SHP77 treated with DMSO at 0.1 percent for 48 hours (cell line): ENCODE results near the gene POSTN.
"Not testable (repeated sequence)": the region's sequence is repeated elsewhere in the genome, so short reads cannot be mapped to it uniquely, and the experiment has no call there.

Source experiments
- DNase-seq: peaks from one replicate; lab custom pipeline; 2025; lab: John Stamatoyannopoulos, UW

The POSTN gene

DNA sequence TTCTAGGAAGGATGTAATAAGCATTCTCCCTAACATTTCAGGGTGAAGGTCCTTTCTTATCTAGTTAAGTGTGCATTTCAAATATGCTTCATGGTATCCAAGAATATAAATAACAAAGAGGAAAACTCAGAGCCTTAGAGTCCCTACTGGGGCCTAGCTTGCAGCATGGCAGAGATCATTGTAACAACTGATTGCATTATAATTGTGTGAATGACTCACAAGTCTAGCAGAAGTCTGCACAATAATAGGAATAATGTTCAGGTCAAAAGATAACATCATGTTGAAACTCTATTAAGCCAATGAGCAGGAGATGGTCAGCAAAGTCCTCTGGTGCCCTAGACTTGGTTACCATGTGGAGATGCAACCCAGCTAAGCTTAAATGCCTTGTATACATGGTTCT, 3.4 kb downstream of the POSTN start:
- DNase-seq, result no peak

DNA sequence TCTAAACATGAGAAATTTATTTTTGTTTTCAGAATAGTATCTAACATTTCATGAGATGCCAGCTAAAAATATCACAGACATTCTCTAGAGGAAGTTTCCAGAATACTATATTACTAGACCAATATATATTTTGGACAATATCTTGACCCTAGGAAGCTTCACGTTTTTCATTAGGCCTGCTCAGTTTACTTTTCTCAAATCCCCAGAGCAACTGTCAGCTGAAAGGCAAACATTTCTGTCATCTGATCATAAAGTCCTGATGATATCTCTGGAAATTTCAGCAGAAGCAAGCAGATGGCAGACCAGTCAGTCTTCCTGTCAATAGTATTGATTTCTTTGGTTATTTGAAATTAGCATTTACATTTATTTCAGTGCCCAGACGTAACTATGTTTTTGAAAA, 4.0 kb downstream of the POSTN start:
- DNase-seq, result no peak

DNA sequence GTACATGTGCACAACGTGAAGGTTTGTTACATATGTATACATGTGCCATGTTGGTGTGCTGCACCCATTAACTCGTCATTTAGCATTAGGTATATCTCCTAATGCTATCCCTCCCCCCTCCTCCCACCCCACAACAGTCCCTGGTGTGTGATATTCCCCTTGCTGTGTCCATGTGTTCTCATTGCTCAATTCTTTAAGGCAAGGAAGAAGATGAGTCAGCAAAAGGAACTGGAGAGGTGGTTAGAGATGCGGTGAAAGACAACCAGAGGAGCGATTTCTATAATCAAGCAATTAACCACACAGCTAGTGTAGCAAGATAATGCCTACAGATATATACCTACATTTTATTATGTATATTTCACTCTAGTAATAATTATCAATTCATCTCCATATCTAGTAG, 9.2 kb downstream of the POSTN start:
- not testable (repeated sequence) for DNase-seq

DNA sequence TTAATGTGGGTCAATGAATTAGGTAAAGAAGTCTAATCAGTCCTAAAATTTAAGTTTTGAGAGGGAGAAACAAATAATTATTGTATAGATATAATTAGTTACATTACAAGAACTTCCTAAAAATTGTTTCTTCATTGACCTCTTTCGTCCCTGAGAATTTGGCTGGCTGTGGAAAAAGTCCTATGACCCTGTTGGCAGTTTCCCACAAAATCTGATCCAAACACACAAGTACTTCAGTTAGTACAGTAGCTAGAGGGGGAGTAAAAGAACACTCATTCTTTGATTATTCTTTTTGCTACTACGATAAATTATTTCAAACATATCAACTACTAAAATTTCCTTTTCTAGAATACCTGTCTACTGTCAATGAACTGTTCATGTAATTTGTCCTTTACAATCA, 11.3 kb downstream of the POSTN start:
- DNase-seq, result no peak

DNA sequence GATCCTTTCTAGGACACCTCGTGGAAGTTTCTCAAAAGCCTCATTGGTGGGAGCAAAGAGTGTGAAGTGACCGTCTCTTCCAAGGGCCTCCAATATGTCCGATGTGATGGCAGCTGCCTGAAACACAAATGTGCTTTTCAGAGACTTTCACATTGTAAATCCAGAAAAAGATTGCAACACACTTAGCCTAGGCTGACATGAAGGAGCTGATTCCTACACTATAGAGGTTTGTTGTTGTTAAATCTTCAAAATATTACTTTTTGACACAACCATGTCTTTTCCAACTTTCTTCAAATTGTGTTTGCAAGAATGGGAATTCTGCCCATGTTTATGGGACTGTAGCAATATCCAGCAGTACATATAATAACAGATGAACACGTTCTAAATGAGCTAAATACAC, 12.4 kb downstream of the POSTN start:
- DNase-seq, result no peak

DNA sequence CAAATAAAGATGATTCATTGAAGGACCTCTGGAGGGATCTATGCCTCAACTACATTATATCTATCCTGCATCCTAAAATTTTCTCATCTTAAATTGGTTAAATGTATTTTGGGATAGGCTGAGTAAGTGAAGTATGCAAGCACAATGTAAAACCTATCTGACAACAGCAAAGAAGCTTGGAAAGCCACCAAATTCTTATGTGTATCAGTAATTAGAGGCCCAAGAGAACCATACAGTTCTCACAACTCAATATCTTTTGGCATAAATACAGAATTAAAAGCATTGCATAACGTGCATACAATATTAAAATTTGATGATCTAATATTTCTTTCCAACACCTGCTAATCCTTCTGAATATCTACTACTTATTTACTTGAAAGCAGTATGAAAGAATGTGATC, 13.0 kb downstream of the POSTN start:
- DNase-seq, result no peak

DNA sequence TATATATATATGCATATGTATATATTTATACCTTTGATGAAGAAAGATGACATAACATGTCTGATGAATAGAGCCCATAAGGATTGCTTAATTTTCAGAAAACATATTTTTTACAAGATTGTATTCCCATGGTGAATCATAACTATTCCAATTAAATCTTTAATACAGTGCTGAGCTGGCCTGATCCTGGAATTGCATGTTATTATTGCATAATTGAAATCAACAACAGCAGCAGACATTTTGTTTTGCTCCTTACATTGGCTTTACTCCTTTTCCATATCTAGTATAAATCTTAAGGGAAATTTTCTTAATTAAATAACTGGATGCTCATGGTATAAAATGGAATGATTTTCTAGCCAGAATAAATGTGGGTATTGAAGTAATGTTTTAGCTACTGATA, 22.0 kb downstream of the POSTN start:
- DNase-seq, result no peak

DNA sequence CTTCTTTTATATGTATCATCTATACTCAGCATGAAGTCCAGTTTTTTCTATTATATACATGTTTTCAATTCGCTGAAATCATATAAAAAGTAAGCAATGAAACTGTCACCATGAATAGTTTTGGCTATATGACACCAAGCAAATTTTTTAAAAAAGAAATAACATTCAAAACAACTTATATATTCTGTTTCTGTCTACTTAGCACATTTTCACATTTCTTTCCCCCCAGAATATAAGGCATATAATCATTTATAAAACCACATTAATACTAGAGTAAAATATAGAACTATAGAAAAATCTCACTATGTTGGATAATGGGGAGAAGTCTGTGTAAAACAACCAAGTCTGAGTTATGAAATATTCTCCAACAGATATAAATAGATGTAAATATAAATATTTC, 33.1 kb downstream of the POSTN start:
- DNase-seq, result no peak

DNA sequence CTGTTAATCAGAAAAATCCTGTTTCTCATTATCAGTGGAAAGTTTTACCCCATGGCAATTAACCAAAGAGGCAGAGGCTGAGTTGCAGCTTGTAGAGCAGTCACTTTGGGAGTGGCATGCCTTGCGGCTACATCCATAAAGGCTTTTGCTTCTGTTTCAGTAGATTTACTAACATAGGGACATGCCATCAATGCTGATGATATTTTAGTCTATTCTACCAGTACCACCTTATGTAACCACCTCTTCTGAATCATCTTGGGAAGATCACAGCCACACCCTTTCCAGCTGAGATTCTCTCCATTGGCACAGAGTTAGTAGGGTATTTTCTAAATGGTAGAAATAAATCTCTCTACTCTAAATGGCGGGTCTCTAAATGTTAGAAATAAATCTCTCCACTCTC, 37.5 kb downstream of the POSTN start:
- no peak for DNase-seq

DNA sequence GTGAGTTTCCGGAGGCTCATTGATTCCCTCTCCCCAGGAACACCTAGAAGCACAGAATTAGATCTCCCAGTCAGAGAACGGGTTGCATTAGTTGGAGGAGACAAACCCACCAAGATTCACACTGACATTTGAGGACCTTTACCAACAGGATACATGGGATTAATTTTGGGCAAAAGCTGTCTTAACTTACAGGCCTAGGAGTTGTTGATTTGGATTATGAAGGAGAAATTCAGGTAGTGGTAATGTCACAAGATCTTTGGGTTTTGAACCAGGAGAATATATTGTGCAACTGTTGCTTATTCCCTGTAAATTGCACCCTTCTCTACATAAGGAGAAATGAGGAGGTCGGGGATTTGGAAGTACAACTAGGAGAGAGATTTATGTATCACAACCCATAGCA, 38.0 kb downstream of the POSTN start:
- no peak for DNase-seq

DNA sequence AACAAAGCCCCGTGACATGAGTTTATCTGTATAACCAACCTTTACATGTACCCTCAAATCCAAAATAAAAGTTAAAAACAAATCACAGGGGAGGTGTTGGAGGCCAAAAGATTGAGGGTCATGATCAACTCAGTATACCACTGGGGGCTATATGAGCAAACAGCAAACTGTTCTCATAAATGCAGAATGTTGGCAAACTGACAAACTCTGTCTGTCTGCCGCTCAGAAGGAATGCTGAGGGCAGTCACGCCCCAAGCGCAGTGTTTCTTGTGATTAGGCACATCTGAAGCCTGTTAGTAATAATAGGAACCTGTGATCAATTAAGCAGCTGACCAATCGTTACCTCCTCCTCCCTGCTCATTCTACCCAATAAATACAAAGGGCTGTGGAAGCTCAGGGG, 39.8 kb downstream of the POSTN start:
- DNase-seq, result not testable (repeated sequence)

DNA sequence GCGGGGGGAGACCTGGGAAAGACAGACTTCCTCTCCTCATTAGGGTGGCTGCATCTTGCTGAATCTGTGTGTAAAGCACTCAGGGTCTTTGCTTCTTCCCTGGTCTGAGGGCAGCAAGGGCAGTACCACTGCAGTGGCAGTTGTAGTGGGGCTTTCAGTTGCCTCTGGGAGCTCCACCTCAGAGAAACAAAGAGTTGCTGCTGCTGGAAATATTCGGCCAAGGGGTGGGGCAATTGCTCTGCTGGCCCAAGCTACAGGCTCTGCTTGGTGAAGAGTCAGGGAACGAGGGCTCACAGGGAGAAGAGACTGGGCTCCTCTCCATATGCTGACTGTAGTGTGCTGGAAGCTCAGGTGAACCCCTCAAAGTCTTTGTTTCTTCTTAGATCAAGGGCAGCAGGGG, 52.5 kb downstream of the POSTN start:
- DNase-seq, result no peak

DNA sequence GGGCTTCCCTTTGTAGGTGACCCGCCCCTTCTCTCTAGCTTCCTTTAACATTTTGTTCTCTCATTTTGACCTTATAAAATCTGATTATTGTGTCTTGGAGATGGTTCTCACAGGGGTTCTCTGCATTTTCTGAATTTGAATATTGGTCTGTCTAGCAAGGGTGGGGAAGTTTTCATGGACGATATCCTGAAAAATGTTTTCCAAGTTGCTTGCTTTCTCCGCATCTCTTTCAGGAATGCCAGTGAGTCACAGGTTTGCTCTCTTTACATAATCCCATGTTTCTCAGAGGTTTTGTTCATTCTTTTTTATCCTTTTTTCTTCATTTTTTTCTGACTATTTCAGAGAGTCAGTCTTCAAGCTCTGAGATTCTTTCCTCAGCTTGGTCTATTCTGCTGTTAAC, 53.6 kb downstream of the POSTN start:
- DNase-seq, result no peak

DNA sequence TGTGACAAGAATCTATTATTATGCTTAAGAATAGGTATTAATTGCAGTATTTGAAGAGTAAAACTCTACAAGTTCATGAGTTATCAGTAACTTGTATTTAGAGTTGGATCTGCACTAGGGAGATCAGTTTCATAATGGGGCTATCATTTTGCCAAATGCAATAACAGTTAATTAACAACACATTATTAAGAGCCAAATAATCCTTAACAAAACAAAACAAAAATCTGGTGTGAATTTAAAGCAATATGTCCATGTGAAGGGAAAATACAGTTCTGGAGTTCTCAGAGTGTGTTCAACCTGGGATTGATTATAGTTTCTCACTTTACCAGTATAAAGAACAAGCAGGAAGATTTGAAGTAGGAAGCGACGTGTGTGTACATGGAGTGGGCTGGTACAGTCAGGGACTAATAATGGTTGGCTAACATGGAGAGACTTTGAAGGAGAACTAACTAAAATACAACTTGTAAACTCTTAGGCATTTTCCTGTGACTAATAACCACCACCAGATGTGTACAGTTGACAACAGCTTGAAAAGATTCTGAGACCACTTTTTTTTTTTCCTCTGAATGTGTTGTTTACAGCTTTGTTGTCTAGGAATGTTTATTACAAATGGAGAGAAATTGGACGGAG, 58.5 kb downstream of the POSTN start:
- DNase-seq, result no peak

DNA sequence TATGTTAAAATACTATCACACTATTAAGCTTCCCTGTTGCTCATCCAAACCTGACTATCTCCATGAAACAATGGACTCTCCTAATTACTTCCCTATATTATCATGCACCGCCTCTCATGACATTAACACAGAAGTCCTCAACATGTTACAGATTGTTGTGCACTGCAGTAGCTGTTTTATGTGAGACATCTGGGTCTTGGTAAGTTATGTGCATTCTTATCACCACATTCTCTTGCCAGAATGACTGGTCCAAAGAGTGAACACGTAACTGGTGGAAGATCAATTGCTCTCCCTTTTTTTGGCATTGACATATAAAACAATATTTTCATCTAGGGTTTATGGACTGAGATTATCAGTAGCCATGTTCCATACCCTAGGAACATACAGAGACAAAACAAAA, 59.4 kb downstream of the POSTN start:
- no peak for DNase-seq

DNA sequence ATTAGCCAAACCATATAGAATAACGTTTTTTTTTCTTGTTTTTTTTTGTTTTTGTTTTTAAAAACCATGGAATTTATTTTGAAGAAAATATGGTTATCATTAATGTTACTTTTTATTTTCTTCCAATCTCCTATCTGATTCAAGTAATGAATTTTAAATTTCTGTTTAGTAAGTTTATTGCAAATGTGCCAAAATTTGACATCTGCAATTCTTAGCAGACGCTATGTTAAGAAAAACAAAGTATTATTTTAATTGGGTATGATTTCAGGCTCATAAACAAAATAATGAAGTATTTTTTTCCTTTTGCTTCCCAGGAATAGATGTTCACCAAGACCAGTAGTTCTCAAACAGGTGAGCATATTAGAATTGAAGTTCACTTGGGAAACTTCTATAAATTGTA, 63.1 kb downstream of the POSTN start:
- no peak for DNase-seq

DNA sequence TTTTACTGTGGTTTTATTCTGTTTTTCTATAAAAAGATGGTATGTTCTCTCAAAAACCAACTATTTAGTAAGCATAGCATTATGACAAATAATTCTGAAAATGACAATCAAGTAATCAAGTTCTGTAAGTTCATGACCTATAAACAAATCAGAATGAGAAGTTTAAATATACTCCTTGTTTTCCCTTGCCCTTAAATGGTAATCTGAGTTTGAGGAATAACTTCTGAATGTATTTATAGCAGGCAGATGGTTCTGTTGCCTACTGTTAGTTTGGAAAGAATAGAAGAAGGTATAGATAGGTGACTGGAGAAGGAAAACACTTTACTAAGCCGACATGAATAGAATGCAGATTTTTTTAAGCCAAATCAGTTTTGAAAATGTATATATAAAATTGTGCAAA, 63.9 kb downstream of the POSTN start:
- DNase-seq, result no peak

DNA sequence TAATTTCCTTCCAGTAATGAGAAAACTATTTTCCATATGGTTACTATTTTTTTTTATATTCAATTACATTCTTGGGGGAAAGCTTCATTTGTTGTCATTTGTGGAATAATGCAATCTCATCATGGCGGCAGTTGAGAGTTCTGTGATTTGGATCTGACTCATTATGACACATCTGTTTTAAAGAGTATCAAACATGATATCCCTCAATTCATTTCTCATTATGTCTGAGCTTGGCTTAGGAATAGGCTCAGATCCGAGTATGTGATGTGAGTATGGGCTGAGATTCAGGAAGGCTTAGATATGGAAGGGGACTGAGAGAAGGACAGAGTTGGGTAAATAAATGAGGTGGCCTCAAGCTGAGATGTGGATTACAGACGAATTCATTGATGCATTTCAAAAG, 64.4 kb downstream of the POSTN start:
- DNase-seq, result no peak

DNA sequence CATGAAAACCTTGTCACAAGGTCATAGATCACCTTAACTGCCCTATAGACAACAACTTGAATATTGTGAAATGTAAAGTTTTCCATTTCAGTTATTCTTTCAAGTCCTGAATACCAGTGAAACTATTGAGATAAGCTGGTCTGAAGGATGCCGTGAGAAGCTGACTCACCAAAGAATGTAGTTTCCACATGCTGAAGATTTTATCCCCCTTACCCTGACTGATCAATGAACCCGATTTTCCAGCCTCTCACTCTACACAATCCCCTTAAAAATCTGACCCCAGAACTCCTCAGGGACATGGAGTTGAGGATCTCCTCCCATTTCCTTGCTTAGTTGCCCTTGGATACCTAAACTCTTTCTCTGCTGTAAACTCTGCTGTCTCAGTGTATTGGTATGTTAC, 67.5 kb downstream of the POSTN start:
- DNase-seq, result no peak

DNA sequence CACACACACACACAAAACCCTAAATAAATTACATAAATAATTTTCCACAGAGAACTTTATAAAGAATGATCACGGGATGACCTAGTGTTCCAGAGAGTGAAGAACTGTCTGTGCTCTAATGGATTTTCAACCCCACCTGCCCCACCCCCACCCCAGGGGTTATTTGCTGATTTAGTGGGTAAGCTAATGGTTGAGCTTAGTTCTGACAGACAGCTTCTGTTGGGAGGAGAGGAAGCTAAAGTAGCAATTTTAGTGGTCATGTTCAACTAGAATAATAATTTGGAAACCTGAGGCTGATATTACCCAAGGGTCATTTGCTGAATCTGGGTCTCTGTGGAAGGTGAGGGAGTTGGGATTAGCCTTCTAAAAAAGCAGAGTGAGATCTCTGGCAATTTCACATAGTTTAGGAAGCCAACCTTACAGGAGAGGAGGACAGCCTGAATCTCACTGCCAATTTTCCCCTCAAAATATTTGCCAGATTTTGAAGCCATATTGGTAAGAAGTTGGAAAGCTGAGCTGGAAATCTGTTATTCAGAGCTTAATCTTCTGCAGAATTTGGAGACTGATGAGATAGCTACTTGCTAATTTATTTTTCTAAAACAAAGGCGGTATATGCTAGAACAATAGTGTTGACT, 68.7 kb downstream of the POSTN start:
- DNase-seq, result no peak

DNA sequence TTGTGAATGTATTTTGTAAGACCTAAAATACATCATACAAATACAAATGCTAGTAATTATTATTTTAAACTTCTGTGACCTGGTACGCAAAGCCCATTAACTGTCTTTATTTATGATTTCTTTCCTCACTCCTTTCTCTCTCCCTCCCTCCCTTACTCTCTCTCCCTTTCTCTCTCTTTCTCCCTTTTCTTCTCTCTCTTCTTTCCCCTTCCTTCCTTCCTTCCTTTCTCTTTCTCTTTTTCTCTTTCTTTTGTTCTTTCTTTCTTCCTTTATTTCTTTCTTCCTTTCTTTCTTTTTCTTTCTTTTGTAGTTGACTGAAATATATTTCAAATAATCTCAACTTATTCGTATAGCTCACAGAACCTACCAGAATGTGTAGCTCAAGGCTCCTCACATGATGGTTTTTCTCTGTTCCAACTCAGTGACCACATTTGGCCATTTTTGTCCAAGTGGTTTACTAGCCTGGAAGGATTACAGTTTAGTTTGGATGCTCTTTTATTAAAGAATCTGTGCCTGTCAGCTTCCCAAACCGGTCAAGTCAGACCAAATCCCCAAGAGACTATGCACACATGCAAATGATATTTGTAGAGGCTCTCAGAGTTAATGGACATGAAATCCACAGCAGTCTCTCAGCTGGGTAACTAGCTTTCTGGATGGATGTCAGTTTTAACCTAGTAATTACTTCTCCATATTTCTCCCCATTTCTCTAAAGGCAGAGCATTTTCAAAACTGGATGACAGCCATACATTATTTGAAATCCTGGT, 71.7 kb downstream of the POSTN start:
- DNase-seq, result no peak

DNA sequence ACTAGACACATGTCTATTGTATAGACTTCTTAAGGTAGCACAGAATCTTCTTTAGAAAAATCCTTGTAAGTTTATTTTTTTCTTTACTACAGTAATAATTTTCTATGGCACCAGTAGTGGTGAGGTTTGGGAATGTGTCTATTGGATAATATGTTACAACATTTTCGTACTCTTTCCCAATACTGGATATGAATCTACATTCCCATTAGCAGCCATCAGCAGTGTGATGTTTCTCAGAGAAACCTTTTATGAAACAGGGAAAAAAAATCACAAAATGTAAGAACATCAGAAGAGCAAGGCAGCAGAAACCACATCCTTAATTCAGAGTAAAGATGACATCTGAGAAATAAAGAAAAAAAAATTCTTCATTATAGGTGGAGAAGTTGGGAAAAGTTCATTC, 83.3 kb downstream of the POSTN start:
- no peak for DNase-seq
